AG10803 (cell line): Measurements from ENCODE around the gene ADAD2.

Experiments used
- DNase-seq: peaks from one replicate; pipeline ENCODE4 v3.0.0; 2010; ENCODE audit warnings: low read depth
- H3K4me3 ChIP-seq: 2 replicates; pipeline ENCODE4 v1.5.1; 2011; ENCODE audit warnings: mild to moderate bottlenecking, low read length, control low read depth
- CTCF ChIP-seq: conservative IDR thresholded peaks from 2 replicates; pipeline ENCODE4 v1.5.1; 2011; ENCODE audit warnings: mild to moderate bottlenecking, low read length, control low read depth, inconsistent platforms

The ADAD2 gene

GRCh38 chr16:84233748-84234147 lies 42.8 kb downstream of the ADAD2 start:
- no peak for TF ChIP-seq CTCF
- no peak for DNase-seq
- no peak overlapping the region for H3K4me3 ChIP-seq

- no peak for DNase-seq
- TF ChIP-seq CTCF = no peak
- no peak overlapping the region for H3K4me3 ChIP-seq
Observed at GRCh38 chr16:84234321-84235241, 43.6 kb downstream of the ADAD2 start.

GRCh38 chr16:84236671-84237070 lies 45.7 kb downstream of the ADAD2 start:
- no peak overlapping the region for H3K4me3 ChIP-seq
- no peak for DNase-seq
- TF ChIP-seq CTCF = no peak

DNA sequence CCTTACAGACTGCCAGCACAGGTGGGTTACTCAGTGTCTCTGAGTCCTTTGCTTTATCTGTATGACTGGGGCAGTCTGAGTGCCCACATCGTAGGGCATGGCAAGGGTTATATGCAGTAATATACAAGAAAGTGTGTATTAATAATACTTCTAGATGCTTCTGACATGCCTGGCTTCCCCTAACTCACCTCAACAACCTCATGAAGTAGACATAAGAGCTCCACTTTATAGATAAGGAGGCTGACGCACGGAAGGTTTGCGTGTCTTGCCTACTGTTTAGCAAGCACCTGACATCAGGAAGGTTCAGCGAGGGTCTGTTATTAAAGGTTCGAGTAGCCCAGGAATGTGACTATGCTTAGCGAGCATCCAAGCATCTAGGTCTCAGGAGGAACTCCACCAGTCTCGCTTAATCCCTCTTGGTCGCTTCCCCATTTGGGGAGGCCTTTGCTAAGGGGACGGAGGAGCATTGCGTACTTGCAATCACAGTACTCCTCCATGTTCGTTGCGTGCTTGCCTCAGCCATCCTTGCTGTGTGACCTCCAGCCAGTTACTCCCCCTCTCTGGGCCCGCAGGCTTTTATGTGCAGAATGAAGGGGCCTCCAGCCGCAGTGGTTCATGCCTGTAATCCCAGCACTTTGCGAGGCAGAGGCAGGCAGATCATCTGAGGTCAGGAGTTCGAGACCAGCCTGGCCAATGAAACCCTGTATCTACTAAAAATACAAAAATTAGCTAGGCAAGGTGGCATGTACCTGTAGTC lies 47.2 kb downstream of the ADAD2 start:
- H3K4me3 ChIP-seq = no peak overlapping the region
- no peak for DNase-seq
- TF ChIP-seq CTCF = no peak

GRCh38 chr16:84239141-84239769 lies 48.3 kb downstream of the ADAD2 start:
- no peak overlapping the region for H3K4me3 ChIP-seq
- TF ChIP-seq CTCF = no peak
- peak; percentile 11 for DNase-seq

DNA sequence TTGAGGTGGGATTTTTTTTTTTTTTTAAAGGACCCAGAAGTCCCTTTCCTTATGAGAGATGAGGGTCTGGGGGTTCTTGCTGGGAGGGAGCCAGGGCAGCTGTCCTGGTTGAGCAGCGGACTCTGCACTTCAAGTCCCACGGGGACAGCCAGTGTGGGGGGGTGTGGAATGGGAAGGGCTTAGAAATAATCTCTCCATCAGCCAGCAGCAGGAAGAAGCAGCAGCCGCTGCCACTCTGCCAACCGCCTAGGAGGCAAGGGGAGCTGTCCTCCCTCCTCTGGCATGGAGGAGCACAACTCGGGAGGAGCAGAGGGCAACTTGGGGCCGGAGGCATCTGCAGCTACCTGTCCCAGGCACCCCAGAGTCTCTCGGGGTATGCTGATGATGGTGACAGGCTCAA lies 49.0 kb downstream of the ADAD2 start, which contains the start of gene KCNG4:
Gene KCNG4, minus strand, starts transcription at position 104 of the 400 bp plus-strand sequence. CDS start 2,527 bp downstream, outside the sequence.
- H3K4me3 ChIP-seq = no peak within 1 kb of the TSS
- no peak for DNase-seq
- no peak for TF ChIP-seq CTCF
